ENCODE data around the gene NRARP.
"Not testable (repeated sequence)": the region's sequence is repeated elsewhere in the genome, so short reads cannot be mapped to it uniquely, and the experiment has no call there.

NRARP gene, protein sequence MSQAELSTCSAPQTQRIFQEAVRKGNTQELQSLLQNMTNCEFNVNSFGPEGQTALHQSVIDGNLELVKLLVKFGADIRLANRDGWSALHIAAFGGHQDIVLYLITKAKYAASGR

DNA sequence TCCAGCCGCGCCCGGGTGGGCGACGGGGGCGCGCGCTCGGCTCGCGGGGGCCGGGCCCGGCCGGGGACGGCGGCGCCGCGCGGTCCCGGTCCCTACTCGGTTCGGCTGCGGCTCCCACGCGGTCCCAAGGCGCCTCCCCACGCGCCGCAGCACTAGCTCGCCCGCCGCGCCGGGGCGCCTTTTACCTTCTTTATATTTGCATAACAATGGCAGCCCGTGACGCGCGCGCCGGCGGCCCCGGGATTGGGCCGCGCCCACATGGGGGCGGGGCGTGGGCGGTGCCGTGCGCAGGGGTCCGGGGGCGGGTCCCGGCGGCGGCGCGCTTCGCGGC is at the start of gene NRARP:
TSS of gene NRARP (minus strand) at position 154 of the 331 bp plus-strand sequence. CDS start 343 bp downstream, outside the sequence.
- no peak for DNase-seq (ENCODE audit: low read depth, low spot score)

DNA sequence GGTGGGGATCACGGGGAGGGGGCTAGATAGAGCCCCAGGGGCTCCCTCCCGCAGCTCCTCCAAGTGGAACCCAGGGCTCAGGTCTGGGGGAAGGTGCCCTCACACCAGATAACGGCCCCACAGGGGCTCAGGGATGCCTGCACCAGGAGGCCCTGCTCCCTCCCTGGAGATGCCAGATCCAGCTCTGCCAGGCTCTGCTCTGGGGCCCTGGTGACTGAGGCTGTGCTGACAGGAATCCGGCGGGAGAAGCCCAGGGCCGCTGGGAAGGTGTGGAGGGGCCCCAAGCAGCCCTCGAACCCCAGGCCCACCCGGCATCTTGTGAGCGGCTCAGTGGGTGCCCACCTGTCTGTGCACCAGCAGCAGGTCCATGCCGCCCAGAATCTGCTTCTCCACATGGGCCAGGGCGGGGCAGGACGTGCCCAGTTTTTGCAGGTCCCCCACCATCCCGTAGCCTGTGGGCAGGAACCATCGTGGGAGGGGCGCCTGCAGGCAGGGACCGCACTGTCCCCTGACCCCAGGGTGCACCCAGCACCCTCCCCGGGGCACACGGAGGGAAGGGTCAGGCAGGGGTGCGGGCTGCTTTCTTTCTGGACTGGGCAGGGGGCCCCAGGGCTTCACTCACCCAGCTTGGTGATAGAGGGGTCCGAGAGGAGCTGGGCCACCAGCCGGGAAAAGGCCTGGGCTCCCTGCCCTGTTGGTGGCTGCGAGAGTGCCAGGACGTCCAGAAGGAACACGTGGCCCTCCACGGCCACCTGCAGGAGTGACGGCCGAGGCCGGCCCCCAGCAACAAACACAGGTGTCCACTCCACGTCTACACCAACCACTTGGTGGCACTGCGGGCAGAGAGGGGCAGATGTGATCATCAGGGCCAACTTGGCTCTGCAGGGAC is 48.9 kb upstream of the NRARP start:
- no peak for DNase-seq (ENCODE audit: low read depth, low spot score)

DNA sequence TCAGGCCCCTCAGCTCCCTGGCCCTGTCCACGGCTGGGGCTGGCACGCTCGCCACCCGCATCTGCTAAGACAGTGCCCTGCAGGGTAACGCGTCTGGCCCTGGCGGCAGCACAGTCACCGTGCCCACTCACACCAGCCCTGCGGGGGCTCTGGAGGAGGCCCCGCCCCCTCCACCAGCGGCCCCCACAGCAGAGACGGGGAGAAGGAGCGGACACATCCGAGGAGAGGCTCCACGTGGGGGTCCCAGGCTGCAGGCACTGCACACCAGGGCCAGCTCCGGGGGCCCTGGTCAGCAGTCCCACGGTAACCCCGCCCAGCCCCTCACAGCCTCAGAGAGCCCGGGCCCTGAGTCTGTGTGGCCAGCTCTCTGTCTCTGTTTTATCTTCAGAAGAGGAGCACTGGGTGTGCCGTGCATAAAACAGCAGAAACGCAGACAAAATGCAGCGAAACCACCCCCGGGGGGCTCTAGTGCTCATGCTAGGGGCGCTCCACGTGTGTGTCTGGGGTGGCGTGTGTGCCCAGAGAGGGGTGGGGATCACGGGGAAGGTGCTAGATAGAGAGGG is 47.5 kb upstream of the NRARP start:
- no peak for DNase-seq (ENCODE audit: low read depth, low spot score)

DNA sequence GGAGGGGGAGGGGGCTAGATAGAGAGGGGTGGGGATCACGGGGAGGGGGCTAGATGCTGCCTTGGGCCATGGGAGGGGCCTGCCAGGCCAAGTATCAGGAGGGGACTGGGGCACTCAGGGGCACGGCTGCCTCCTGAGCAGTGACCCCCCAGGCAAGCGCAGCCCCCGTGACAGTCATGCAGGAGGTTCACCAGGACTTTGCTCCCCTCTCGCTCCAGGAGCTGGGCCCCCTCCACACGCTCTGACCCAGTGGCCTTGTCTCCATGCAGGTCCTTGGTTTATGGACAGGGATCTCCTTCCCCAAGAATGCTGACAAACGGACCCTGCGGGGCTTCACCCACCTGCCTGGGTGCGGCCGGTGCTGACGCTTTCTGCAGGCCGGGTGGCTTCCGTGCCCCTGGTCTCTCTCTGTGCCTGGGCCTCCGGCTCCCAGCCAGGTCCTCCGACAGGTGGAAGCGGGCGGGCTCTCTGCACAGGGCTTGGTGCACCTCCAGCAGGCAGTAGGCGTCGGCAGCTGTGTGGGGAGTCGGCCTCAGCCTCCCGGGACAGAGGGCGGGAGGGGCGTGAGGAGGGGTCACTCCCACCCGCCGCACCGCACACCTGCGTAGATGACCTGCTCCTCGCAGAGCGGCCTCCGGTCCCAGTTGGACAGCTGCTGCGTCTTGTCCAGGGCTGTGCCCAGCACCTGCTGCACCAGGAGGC is 46.8 kb upstream of the NRARP start:
- no peak for DNase-seq (ENCODE audit: low read depth, low spot score)

DNA sequence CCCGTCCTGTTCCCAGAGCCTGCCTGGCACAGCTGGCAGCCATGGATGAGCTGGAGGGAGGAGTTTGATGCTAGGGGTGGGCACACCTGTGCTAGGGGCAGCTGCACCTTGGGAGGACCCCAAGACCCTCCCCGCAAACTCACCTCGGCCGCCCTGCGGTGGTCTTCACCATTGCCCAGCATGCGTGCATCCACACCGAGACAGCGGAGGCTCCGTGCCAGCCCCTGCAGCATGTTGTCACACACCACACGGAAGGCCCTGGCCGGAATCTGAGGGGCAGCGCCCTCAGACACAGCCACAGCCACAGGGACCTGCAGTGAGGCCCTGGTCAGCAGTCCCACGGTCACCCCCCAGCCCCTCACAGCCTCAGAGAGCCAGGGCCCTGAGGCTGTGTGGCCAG is 45.9 kb upstream of the NRARP start:
- no peak for DNase-seq (ENCODE audit: low read depth, low spot score)

DNA sequence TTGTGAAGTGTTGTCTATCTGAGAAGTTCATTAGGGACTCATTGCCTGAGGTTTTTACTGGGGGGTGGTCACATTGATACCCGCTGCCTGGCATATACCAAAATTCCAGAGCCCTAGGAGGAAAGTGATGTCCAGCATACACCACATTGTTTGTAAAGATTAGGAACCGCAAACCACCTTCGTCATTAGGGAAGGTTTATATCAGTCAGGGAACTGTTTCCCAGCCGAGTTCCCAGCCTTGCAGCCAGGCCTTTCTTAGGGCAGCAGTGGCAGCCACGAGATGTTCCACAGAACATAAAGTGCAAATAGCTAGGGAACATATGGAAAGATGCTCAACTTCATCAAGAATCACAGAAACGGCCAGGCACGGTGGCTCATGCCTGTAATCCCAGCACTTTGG is 40.4 kb upstream of the NRARP start:
- no peak for DNase-seq (ENCODE audit: low read depth, low spot score)

DNA sequence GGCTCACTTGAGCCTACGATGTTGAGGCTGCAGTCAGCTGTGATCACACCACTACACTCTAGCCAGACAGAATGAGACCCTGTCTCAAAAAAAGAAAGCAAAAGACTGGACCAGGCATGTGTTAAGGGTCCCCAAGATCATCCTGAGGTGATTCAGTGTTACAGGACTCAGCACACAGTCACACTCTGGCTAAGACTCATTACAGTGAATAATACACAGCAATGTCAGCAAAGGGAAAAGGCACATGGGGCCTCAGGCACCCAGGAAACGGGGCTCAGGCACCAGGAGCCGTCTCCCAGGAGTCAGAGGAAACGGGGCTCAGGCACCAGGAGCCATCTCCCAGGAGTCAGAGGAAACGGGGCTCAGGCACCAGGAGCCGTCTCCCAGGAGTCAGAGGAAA is 39.2 kb upstream of the NRARP start:
- DNase-seq (ENCODE audit: low read depth, low spot score): no peak

DNA sequence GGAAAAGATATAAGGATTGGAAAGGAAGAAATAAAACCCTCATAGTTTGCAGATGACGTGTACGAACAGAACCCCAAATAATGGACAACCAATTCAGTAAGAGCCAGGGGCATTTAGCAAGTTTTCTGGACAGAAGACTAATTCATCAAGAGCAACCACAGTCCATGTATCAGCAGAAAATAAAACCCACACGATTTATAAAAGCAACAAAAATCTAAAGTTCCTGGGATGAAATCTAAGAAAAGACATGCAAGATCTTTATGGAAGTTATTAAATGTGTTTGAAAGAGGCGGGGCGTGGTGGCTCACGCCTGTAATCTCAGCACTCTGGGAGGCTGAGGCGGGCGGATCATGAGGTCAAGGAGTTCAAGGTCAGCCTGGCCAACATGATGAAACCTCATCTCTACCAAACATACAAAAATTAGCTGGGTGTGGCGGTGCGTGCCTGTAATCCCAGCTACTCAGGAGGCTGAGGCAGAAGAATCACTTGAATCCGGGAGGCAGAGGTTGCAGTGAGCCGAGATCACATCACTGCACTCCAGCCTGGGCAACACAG is 37.9 kb upstream of the NRARP start:
- not testable (repeated sequence) for DNase-seq (ENCODE audit: low read depth, low spot score)

DNA sequence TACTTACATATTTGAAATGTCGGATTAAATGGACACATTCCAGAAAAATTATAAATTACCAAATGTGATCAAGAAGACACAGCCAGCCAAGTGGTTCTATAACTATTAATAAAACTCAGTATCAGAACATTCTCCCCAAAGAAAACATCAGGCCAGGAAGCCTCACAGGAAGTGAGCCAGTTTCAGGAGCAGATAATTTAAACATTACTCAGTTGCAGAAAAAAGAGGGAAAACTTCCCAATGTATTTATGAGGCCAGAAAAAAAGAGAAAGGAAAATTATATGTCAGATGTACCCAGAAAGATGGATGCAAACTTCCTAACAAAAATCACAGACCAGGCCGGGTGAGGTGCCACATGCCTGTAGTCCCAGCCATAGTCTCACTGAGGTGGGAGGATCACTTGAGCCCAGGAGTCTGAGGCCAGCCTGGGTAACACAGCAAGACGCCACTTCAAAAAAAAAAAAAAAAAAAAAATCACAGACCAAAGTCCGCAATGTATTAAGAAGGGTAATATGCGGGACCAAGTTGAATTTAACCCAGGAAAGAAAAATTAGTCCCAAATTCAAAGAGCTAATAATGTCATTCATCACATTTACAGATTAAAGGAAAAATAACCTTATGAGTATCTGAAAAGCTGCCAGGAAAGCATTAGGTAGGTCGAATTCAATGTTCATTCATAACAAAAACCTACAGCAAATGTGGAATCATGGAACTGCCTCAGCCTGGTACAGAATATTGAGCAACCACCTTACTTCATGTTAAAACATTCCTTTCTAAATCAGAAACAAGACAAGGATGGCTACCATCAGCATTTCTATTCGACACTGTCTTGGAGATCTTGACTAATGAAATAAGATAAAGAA is 37.2 kb upstream of the NRARP start:
- no peak for DNase-seq (ENCODE audit: low read depth, low spot score)

DNA sequence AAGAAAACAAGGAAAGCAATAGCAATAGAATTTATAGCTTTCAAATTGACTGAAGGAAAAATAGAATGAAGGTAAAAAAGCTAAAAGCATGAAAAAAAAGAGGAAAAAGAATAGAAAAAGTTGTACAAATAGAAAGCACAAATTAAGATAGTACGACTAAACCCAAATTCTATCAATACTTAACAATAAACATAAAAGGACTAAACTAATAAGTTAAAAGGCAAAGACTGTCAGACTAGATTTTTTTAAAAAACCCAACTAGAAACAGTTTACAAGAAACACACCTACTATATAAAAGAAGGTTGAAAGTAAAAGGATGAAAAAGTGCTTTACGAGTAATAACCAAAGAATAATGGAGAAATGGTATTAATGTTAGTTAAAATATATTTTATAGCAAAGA is 34.7 kb upstream of the NRARP start:
- no peak for DNase-seq (ENCODE audit: low read depth, low spot score)

DNA sequence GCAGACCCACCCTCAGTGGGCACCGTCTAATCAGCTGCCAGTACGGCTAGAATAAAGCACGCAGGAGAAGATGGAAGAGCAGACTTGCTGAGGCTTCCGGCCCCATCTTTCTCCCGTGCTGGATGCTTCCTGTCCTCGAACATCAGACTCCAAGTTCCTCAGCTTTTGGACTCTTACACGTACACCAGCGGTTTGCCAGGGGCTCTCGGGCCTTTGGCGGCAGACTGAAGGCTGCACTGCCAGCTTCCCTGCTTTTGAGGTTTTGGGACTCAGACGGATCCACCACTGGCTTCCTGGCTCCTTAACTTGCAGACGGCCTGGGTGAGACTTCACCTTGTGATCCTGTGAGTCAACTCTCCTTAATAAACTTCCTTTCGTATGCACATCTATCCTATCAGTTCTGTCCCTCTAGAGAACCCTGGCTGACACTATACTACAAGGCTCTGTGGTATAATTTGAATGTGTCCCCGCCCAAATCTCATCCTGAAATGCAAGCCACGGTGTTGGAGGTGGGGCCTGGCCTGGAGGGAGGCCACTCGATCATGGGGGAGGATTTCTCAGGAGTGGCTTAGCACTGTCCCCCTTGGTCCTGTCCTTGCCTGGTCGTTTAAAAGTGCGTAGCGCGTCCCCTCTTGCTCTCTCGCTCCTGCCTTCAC is 31.1 kb upstream of the NRARP start:
- no peak for DNase-seq (ENCODE audit: low read depth, low spot score)

DNA sequence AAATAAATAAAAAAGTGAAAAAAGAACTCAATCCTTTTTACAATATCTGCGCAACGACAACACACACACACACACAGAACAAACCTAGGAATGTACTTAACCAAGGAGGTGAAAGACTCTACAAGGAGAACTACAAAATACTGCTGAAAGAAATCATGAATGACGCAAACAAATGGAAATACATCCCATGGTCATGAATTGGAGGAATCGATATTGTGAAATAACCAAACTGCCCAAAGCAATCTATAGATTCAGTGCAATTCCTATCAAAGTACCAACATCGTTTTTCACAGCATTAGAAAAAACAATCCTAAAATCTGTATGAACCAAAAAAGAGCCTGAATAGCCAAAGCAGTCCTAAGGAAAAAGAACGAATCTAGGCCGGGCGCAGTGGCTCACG is 29.9 kb upstream of the NRARP start:
- DNase-seq (ENCODE audit: low read depth, low spot score): no peak

DNA sequence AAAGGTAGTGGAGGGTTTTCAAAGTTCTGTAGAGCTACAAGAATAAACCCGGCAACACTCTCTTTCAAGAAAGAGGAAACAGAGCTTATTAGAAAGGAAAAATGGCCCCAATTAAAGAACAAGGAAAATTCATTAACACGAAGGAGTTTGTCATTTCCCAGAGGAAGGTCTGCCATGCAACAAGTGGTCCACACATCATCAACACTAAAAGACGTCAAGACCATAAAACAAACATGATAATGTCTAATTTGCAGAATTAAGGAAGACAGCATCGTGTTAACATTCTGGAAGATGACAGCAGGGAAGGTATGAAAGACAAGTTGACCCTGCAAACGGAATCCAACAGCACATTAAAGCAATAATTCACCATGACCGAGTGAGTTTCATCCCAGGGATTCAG is 28.6 kb upstream of the NRARP start:
- no peak for DNase-seq (ENCODE audit: low read depth, low spot score)

DNA sequence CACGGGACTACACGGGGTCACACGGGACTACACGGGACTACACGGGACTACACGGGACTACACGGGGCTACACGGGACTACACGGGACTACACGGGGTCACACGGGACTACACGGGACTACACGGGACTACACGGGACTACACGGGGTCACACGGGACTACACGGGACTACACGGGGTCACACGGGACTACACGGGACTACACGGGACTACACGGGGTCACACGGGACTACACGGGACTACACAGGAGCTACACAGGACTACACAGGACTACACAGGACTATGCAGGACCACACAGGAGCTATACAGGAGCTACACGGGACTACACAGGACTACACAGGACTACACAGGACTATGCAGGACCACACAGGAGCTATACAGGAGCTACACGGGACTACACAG is 27.5 kb upstream of the NRARP start:
- not testable (repeated sequence) for DNase-seq (ENCODE audit: low read depth, low spot score)

DNA sequence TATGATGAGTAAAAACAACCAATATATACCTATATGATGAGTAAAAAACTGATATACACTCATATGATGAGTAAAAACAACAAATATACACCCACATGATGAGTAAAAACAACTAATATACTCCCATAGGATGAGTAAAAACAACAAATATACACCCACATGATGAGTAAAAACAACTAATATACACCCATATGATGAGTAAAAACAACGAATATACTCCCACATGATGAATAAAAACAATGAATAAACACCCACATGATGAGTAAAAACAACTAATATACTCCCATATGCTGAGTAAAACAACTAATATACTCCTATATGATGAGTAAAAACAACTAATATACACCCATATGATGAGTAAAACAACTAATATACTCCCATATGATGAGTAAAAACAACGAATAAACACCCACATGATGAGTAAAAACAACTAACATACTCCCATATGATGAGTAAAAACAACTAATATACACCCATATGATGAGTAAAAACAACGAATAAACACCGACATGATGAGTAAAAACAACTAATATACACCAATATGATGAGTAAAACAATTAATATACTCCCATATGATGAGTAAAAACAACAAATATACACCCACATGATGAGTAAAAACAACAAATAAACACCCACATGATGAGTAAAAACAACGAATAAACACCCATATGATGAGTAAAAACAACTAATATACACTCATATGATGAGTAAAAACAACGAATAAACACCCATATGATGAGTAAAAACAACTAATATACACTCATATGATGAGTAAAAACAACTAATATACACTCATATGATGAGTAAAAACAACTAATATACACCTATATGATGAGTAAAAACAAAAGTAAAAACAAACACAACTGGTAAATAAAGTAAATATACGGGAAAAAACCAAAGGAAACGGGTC is 25.8 kb upstream of the NRARP start:
- not testable (repeated sequence) for DNase-seq (ENCODE audit: low read depth, low spot score)

DNA sequence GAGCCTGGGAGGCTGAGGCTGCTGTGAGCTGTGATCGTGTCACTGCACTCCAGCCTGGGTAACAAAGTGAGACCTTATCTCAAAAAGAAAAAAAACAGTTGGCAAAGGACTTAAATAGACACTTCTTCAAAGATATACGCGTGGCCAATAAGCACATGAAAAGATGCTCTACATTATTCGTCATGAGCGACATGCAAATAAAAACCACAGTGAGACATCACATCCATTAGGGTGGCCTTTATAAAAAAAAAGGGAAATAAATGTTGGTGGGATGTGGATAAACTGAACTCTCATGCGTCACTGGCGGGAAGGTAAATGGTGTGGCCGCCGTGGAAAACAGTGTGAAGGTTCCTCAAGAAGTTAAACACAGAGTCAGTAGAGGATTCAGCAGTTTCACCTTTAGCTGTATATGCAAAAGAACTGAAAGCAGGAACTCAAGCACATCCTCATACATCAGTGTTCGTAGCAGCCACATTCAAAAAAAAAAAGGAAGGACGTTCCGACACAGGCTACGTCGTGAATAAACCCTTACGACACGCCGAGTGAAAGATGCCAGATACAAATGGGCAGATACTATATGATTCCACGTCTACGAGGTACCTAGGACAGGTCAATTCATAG is 24.5 kb upstream of the NRARP start:
- DNase-seq (ENCODE audit: low read depth, low spot score): no peak

DNA sequence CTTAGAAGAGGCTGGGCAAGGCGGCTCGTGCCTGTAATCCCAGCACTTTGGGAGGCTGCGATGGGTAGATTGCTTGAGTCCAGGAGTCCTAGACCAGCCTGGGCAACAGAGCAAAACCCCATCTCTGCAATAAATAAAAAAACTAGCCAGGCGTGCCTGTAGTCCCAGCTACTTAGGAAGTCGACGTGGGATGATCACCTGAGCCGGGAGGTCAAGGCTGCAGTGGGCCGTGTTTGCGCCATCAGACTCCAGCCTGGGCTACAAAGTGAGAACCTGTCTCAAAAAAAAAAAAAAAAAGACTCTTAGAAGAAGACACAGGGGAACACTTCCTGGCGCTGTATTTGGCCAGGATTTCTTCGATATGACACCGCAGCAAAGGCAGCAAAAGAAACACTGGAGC is 23.7 kb upstream of the NRARP start:
- DNase-seq (ENCODE audit: low read depth, low spot score): no peak

DNA sequence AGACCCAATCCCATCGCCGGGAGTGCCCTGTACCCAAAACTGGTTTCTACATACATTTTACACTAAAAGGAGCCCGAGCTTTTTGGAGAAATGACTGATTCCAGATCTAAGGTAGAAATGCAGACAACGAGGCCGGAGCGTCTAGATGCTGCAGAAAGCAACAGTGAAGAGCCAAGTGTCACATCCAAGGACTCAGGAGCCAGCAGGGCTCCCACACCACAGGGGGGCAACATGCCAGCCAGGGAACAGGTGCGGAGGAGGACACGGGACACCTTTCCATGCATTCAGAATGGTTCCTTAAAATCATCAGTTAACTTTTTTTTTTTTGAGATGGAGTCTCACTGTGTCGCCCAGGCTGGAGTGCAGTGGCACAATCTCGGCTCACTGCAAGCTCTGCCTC is 23.1 kb upstream of the NRARP start:
- DNase-seq (ENCODE audit: low read depth, low spot score): no peak
